Measurements from ENCODE around the gene CELF2.

The CELF2 gene

DNA sequence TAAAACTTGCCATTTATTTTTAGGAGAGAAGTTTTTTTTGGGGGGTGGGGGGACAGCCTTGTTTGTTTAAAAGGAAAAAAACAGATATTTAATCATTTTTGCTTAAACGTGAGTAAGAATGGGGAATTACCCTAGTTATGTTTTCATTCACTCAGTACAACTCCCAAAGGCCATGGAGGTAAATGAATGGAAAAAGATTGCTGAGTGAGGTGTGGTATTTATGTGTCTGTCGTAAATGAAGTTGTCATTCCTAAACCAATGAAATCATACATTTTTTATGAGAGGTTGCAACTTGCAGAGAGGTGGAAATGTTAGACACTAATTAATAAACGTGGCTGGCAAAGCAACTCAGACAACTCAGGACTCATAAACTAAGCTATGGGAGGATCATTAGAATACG lies 218.1 kb downstream of the CELF2 start:
- TF ChIP-seq, protein P1, sequence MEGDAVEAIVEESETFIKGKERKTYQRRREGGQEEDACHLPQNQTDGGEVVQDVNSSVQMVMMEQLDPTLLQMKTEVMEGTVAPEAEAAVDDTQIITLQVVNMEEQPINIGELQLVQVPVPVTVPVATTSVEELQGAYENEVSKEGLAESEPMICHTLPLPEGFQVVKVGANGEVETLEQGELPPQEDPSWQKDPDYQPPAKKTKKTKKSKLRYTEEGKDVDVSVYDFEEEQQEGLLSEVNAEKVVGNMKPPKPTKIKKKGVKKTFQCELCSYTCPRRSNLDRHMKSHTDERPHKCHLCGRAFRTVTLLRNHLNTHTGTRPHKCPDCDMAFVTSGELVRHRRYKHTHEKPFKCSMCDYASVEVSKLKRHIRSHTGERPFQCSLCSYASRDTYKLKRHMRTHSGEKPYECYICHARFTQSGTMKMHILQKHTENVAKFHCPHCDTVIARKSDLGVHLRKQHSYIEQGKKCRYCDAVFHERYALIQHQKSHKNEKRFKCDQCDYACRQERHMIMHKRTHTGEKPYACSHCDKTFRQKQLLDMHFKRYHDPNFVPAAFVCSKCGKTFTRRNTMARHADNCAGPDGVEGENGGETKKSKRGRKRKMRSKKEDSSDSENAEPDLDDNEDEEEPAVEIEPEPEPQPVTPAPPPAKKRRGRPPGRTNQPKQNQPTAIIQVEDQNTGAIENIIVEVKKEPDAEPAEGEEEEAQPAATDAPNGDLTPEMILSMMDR (IDR thresholded peaks at IDR 0.05; ENCODE audit: control extremely low read depth, extremely low read depth, low read depth, missing control alignments): no peak
- ChIA-PET CTCF (interaction anchor here (1.0 to 4.2 kb wide), 10 partner anchors 8 to 91 kb away, joined by 3 to 24 read pairs (median 4); no protein-coding TSS in a partner anchor), POLR2A (interaction anchor here (0.7 kb wide), 1 partner anchor 9 kb away, joined by 4 read pairs; no protein-coding TSS in a partner anchor)
- DNase-seq (ENCODE audit: extremely low spot score): no peak

DNA sequence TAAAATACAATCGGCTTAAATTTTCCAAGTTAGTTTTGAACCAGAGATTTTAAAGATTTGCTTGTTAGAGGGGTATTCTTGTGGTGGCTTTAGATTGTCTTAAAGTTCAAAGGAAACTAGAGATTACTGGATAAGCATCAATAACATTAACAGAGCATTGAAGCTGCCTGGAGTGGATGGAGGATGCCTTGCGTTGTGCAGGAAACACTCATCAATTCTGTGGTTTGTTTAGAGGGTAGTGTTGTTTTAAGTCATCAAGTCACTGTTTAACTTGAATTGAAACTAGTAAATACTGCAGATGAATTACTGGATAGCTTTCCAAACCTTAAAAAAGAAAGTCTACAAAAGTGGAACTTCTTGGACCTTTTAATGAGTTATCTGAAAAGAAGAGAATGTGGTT lies 218.6 kb downstream of the CELF2 start:
- TF ChIP-seq, protein P1 (IDR thresholded peaks at IDR 0.05; ENCODE audit: control extremely low read depth, extremely low read depth, low read depth, missing control alignments): no peak
- ChIA-PET CTCF (interaction anchor here (1.2 to 4.2 kb wide), 8 partner anchors 9 to 91 kb away, joined by 3 to 24 read pairs (median 5); no protein-coding TSS in a partner anchor), POLR2A (interaction anchor here (0.7 kb wide), 1 partner anchor 8 kb away, joined by 4 read pairs; no protein-coding TSS in a partner anchor)
- no peak for DNase-seq (ENCODE audit: extremely low spot score)

DNA sequence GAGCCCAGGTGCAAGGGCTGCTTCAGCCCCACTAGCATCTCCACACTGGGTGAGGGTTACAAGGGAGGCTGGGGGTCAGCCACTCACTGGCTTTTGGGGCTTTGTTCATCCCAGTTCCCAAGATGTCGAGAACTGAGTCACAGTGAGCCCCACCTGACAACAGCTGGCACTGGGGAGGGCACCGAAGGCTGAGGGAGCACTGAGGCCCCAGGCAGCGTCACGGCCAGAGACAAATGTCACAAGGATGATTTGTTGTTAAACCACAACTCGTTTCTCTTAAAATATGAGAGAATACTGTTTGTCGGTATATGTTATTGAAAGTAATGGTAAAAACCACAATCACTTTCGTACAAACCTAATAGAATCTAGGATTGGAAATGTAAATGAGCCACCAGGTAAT lies 219.9 kb downstream of the CELF2 start:
- TF ChIP-seq, protein P1 (IDR thresholded peaks at IDR 0.05; ENCODE audit: control extremely low read depth, extremely low read depth, low read depth, missing control alignments): no peak
- ChIA-PET POLR2A (no interaction called here), CTCF (interaction anchor here (1.1 to 4.2 kb wide), 7 partner anchors 11 to 74 kb away, joined by 3 to 24 read pairs (median 4); no protein-coding TSS in a partner anchor)
- DNase-seq (ENCODE audit: extremely low spot score): no peak

DNA sequence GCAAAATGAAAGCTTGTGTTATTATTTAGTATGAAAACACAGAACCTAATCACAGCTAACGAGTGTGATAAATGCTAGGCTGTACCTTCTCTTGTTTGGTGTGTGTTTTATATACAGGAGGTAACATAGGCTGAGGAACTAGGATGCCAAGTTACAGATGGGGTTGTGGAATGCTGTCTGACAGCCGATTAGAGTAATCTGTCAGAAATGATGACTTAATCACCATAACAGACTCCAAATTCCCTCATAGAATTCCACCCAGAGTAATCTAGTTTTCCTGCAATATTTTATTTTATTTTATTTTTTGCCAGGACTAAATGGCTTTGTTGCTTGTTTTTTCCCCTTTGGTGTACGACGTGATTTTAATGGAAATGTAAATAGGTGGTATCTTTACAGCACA lies 221.2 kb downstream of the CELF2 start:
- TF ChIP-seq, protein P1 (IDR thresholded peaks at IDR 0.05; ENCODE audit: control extremely low read depth, extremely low read depth, low read depth, missing control alignments): no peak
- POLR2A ChIA-PET: no interaction called here
- CTCF ChIA-PET: interaction anchor here (1.1 to 4.2 kb wide), 7 partner anchors 12 to 73 kb away, joined by 3 to 24 read pairs (median 3); no protein-coding TSS in a partner anchor
- DNase-seq (ENCODE audit: extremely low spot score): no peak

DNA sequence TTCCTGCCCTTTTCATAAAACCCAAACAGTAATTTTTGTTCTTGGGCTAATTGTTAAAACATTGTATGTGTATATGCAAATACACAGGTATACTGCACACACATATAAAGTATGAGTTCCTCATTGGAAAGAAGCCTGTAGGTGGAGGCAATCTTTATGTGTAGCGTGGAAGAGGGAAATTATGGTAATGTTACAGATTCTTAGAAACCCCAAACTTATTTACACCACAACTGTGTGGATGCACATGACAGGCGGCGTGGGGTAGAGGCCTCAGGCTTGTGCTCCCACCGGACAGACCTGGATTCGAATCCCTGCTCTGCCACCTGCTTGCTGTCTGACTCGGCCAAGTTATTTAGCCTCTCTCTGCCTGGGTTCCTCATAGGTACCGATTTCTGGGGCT lies 223.0 kb downstream of the CELF2 start:
- ChIA-PET CTCF (interaction anchor here (3.2 kb wide), 1 partner anchor 14 kb away, joined by 25 read pairs; no protein-coding TSS in a partner anchor), POLR2A (interaction anchor here (0.6 kb wide), 1 partner anchor 73 kb away, joined by 3 read pairs; no protein-coding TSS in a partner anchor)
- TF ChIP-seq, protein P1 (IDR thresholded peaks at IDR 0.05; ENCODE audit: control extremely low read depth, extremely low read depth, low read depth, missing control alignments): no peak
- no peak for DNase-seq (ENCODE audit: extremely low spot score)

DNA sequence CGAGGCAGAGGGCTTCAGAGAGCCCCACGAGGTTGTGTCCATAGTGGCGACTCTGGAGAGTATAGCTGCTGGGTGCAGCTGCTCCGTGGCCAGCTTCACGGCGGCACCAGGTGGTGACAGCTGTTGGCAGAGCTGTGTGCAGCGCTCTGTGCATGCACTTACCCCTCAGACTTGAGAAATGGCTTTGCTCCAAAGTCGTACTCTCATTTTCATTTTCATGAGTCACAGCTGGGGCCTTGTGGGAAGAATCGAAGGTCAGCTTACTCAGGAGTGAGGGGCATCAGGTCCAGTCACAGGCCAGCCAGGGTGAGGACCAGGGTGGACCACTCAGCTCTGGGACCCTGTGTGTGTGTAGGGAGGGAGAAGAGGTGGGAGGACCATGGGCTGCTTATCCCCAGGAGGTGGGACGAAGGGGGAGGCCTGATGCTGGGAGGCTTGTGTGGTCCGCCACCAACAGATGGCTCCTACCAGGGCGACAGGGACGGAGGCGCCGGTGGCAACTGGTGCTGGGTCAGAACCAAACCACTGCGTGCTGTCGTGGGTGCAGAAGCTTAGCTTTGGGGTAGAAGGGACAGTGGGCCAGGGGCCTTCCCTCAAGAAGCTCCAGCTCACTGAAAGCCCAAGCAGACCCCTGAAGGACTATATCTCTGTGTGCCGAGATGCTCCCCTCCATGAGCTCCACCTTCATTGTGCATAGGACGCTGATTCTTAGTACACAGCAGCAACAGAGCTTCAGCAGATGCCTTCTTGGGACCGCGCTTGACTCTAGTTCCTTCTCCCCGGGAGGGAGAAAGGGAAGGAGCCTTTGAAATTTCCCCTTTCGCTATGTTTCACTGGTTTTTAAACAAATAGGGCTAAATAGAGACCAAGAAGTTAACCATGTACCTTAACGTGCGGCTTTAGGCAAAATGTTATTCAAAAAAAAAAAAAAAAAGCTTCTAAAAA lies 225.0 kb downstream of the CELF2 start:
- POLR2A ChIA-PET: interaction anchor here (0.6 to 1.6 kb wide), 9 partner anchors 9 to 78 kb away, joined by 3 to 8 read pairs (median 5); no protein-coding TSS in a partner anchor
- peak; percentile 66 for DNase-seq (ENCODE audit: extremely low spot score)

More for the DNA sequence above, 225.0 kb downstream of the CELF2 start:
- TF ChIP-seq, protein P1 (IDR thresholded peaks at IDR 0.05; ENCODE audit: control extremely low read depth, extremely low read depth, low read depth, missing control alignments): peak; percentile 21
- CTCF ChIA-PET: interaction anchor here (0.9 to 6.6 kb wide), 12 partner anchors 9 to 76 kb away, joined by 3 to 63 read pairs (median 3); no protein-coding TSS in a partner anchor

All from GM10248 (cell line).